Ishikawa (cell line): ENCODE results near the gene EXOC6.

Source experiments
- CEBPB ChIP-seq: IDR thresholded peaks from 2 replicates; pipeline ENCODE4 v1.6.1; 2012
- EP300 ChIP-seq: IDR thresholded peaks from 2 replicates; pipeline ENCODE4 v1.6.1; 2012; ENCODE audit warnings: borderline replicate concordance
- FOXM1 ChIP-seq: IDR thresholded peaks from 2 replicates; pipeline ENCODE4 v1.6.1; 2012; ENCODE audit warnings: low read depth, borderline replicate concordance
- MAX ChIP-seq: IDR thresholded peaks from 2 replicates; pipeline ENCODE4 v1.6.1; 2012
- RAD21 ChIP-seq: IDR thresholded peaks from 2 replicates; pipeline ENCODE4 v1.6.1; 2012; ENCODE audit warnings: low read depth
- REST ChIP-seq: IDR thresholded peaks from 2 replicates; pipeline ENCODE4 v1.6.1; 2012; ENCODE audit warnings: low read depth, mild to moderate bottlenecking
- TAF1 ChIP-seq: IDR thresholded peaks from 2 replicates; pipeline ENCODE4 v1.6.1; 2012; ENCODE audit warnings: low read depth, mild to moderate bottlenecking
- TCF12 ChIP-seq: IDR thresholded peaks from 2 replicates; pipeline ENCODE4 v1.6.1; 2012; ENCODE audit warnings: low read depth
- TEAD4 ChIP-seq: IDR thresholded peaks from 2 replicates; pipeline ENCODE4 v1.6.1; 2012
- YY1 ChIP-seq: IDR thresholded peaks from 2 replicates; pipeline ENCODE4 v1.6.1; 2012; ENCODE audit warnings: low read depth
- ZBTB7A ChIP-seq: IDR thresholded peaks from 2 replicates; pipeline ENCODE4 v1.6.1; 2012; ENCODE audit warnings: low read depth

GRCh38 chr10:92991513-92991912, 143.2 kb downstream of the EXOC6 start:
- TF ChIP-seq EP300 (no peak), TCF12 (no peak), RAD21 (no peak), FOXM1 (no peak), TEAD4 (no peak), REST (no peak), MAX (no peak), CEBPB (no peak), YY1 (no peak), TAF1 (no peak), ZBTB7A (no peak)
